DOHH2 (cell line): ENCODE measurements around the gene SLC26A2.

ENCODE experiments used
- H3F3A ChIP-seq: fragments of 200-600 bp; sonication (generic), shearing (Covaris generic); 2 replicates; pipeline ENCODE4 v1.6.0; 2016; ENCODE audit warnings: antibody characterized with exemption, mild to moderate bottlenecking; ENCODE audit not compliant: control insufficient read depth, insufficient read depth
- H3K27ac ChIP-seq: fragments of 200-600 bp; sonication (generic); 2 replicates; pipeline ENCODE4 v1.5.1; 2014; ENCODE audit warnings: low read depth, mild to moderate bottlenecking, low read length, moderate library complexity
- H3K27me3 ChIP-seq: fragments of 200-600 bp; sonication (generic); 2 replicates; pipeline ENCODE4 v1.6.1; 2014; ENCODE audit warnings: mild to moderate bottlenecking, low read length, mixed read lengths; ENCODE audit not compliant: control insufficient read depth
- H3K36me3 ChIP-seq: fragments of 200-600 bp; sonication (generic); 2 replicates; pipeline ENCODE4 v1.6.1; 2014; ENCODE audit warnings: mild to moderate bottlenecking, low read length, moderate library complexity, mixed read lengths; ENCODE audit not compliant: control insufficient read depth
- H3K4me1 ChIP-seq: fragments of 200-600 bp; sonication (generic); 2 replicates; pipeline ENCODE4 v1.6.1; 2014; ENCODE audit warnings: mild to moderate bottlenecking, low read length, mixed read lengths; ENCODE audit not compliant: control insufficient read depth
- H3K4me2 ChIP-seq: fragments of 200-600 bp; sonication (generic); 2 replicates; pipeline ENCODE4 v1.6.0; 2014; ENCODE audit warnings: mild to moderate bottlenecking, low read length, moderate library complexity
- H3K4me3 ChIP-seq: fragments of 200-600 bp; sonication (generic); 2 replicates; pipeline ENCODE4 v1.5.1; 2014; ENCODE audit warnings: mild to moderate bottlenecking, low read length, mixed read lengths
- H3K79me2 ChIP-seq: fragments of 200-600 bp; sonication (generic); 2 replicates; pipeline ENCODE4 v1.6.1; 2014; ENCODE audit warnings: mild to moderate bottlenecking, low read length, mixed read lengths; ENCODE audit not compliant: control insufficient read depth
- H3K9me2 ChIP-seq: fragments of 200-600 bp; sonication (generic); replicated peaks from 2 replicates; pipeline ENCODE4 v1.6.1; 2014; ENCODE audit warnings: mild to moderate bottlenecking, low read length, mixed read lengths; ENCODE audit not compliant: control insufficient read depth
- H3K9me3 ChIP-seq: fragments of 200-600 bp; sonication (generic); 2 replicates; pipeline ENCODE4 v1.6.1; 2014; ENCODE audit warnings: antibody characterized with exemption, low read length, mixed read lengths; ENCODE audit not compliant: control insufficient read depth, insufficient read depth
- H4K20me1 ChIP-seq: fragments of 200-600 bp; sonication (generic); 2 replicates; pipeline ENCODE4 v1.6.0; 2014; ENCODE audit warnings: low read depth, mild to moderate bottlenecking, antibody characterized with exemption, low read length, moderate library complexity; ENCODE audit not compliant: control insufficient read depth, insufficient read depth
- EZH2phosphoT487 ChIP-seq: fragments of 200-600 bp; sonication (generic); IDR thresholded peaks from 2 replicates; pipeline ENCODE4 v1.6.1; 2017; ENCODE audit warnings: borderline replicate concordance, mild to moderate bottlenecking, antibody characterized with exemption, low read length, moderate library complexity, mixed read lengths
- TF ChIP-seq, protein P1 (sequence below): fragments of 200-600 bp; sonication (generic); IDR thresholded peaks from one replicate; pipeline ENCODE4 v1.5.1; 2014; ENCODE audit warnings: antibody characterized with exemption, mild to moderate bottlenecking, low read depth, low read length; ENCODE audit not compliant: poor library complexity, severe bottlenecking

SLC26A2 gene

DNA sequence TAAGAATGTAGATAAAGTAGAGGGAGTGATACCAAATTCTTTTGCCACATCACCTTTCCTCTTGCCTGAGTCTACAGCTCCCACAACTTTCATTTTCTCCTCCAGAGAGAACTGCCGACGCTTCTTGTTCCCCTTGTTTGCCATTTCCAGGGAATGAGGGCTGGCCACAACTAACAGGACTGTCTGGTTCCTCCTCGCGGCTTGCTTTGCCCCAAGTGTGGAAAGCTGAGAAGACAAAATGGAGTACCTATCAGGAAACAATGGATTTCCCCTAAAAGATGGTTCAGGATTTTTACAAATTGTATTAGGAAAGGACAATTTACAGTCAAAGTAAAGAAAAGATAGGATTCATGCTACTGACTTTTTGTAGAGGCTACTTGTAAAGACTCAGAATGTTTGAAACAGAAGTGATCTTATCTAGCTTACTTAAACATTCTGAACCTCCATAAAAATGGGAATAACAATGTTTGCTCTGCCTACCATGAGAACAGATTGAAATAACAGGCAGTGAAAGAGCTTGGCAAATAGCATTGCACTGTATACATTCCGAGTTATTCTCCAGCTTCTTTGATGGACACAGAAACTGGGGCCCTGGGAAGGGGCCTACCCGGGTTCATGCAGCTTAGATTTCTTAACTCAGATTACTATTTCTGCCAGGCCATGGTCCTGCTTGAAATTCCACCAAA is 35.8 kb downstream of the SLC26A2 start:
- no peak overlapping the region for H3K4me3 ChIP-seq
- H3K27me3 ChIP-seq: no peaks in the 10 kb centered on the region
- H3K4me1 ChIP-seq: peaks cover 11% of the 10 kb centered on the region
- no peaks in the 10 kb centered on the region for H3K9me2 ChIP-seq
- 0 out of 2 replicates have a peak, but pooled peaks cover 3% of the 10 kb centered on the region for H4K20me1 ChIP-seq
- peaks cover 18% of the 10 kb centered on the region for H3K79me2 ChIP-seq
- no peak overlapping the region for H3K27ac ChIP-seq
- no peak overlapping the region for H3K4me2 ChIP-seq
- H3F3A ChIP-seq: peaks cover 13% of the 10 kb centered on the region
- H3K9me3 ChIP-seq: no peaks in the 10 kb centered on the region
- TF ChIP-seq, protein P1, sequence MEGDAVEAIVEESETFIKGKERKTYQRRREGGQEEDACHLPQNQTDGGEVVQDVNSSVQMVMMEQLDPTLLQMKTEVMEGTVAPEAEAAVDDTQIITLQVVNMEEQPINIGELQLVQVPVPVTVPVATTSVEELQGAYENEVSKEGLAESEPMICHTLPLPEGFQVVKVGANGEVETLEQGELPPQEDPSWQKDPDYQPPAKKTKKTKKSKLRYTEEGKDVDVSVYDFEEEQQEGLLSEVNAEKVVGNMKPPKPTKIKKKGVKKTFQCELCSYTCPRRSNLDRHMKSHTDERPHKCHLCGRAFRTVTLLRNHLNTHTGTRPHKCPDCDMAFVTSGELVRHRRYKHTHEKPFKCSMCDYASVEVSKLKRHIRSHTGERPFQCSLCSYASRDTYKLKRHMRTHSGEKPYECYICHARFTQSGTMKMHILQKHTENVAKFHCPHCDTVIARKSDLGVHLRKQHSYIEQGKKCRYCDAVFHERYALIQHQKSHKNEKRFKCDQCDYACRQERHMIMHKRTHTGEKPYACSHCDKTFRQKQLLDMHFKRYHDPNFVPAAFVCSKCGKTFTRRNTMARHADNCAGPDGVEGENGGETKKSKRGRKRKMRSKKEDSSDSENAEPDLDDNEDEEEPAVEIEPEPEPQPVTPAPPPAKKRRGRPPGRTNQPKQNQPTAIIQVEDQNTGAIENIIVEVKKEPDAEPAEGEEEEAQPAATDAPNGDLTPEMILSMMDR: no peak
- TF ChIP-seq EZH2phosphoT487: no peak
- H3K36me3 ChIP-seq: peaks cover 7% of the 10 kb centered on the region

DNA sequence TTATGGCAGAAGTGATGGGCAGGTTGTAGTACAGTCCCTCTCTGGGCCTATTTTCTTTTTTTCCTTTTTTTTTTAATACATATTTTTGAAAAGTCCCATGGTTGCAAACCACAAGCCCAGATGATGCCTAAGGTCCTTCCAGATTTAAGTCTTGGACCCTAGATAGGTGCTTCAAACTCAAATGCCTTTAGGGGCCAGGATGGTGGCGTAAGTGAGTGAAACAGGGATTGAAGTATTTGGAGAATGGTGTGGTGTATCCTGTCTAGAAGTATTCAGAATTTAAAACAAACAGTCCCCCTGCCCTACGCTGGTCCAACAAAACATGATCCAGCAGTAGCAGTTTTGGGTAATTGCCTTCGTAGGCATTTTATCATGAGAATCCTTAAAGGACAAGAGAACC is 37.7 kb downstream of the SLC26A2 start:
- peaks cover 21% of the 10 kb centered on the region for H3K4me1 ChIP-seq
- H3K4me3 ChIP-seq: no peak overlapping the region
- H3K27ac ChIP-seq: no peak overlapping the region
- H3F3A ChIP-seq: peaks cover 13% of the 10 kb centered on the region
- no peaks in the 10 kb centered on the region for H3K9me2 ChIP-seq
- H4K20me1 ChIP-seq: peaks cover 7% of the 10 kb centered on the region; the same call in 1 of the 2 replicates
- H3K79me2 ChIP-seq: peaks cover 37% of the 10 kb centered on the region
- TF ChIP-seq, protein P1: no peak
- TF ChIP-seq EZH2phosphoT487: no peak
- H3K36me3 ChIP-seq: peaks cover 20% of the 10 kb centered on the region
- no peak overlapping the region for H3K4me2 ChIP-seq
- H3K9me3 ChIP-seq: no peaks in the 10 kb centered on the region
- no peaks in the 10 kb centered on the region for H3K27me3 ChIP-seq

DNA sequence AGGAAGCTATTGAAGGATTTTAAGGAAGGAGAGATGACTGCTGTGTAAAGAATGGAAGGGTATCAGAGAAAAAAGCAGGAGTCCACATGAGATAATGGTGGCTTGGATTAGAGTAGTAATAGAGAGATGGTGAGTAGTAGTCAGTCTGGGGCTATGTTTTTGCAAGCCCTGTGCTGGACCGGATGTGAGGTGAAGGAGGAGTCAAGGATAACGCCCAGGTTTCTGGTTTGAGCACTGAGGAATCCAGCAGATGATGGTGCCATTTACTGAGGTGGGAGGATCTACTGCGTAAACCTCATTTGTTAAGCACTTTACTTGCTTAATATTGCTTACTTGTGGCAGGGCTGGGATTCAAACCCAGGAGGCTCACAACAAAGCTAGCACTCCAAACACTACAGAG is 38.8 kb downstream of the SLC26A2 start:
- Histone ChIP-seq H3K27me3 (no peaks in the 10 kb centered on the region), H3K4me1 (peaks cover 21% of the 10 kb centered on the region), H3K9me2 (no peaks in the 10 kb centered on the region), H3K4me3 (peak overlapping the region; percentile 88), H3K9me3 (no peaks in the 10 kb centered on the region), H4K20me1 (peaks cover 7% of the 10 kb centered on the region; the same call in 1 of the 2 replicates), H3K79me2 (peaks cover 47% of the 10 kb centered on the region), H3F3A (peaks cover 13% of the 10 kb centered on the region), H3K4me2 (peak overlapping the region; percentile 96), H3K27ac (peak overlapping the region; percentile 61; the same call in 1 of the 2 replicates), H3K36me3 (peaks cover 27% of the 10 kb centered on the region)
- TF ChIP-seq, protein P1: no peak
- TF ChIP-seq EZH2phosphoT487: no peak
